ENCODE measurements around the gene CDH20.
A peak's percentile ranks its signal among the peaks of the same experiment; 100 is the strongest.

CDH20 gene

GRCh38 chr18:61420218-61420885 is 87.1 kb downstream of the CDH20 start:
- no peak for DNase-seq

- DNase-seq, result no peak
Observed at GRCh38 chr18:61426492-61427053, 93.3 kb downstream of the CDH20 start.

GRCh38 chr18:61428266-61428665 is 95.0 kb downstream of the CDH20 start:
- DNase-seq, result no peak

GRCh38 chr18:61432590-61432989 is 99.4 kb downstream of the CDH20 start:
- no peak for DNase-seq

- no peak for DNase-seq
Observed at GRCh38 chr18:61435064-61435652, 101.9 kb downstream of the CDH20 start.

GRCh38 chr18:61443081-61443725 is 110.0 kb downstream of the CDH20 start:
- DNase-seq, result no peak

GRCh38 chr18:61448316-61448715 is 115.1 kb downstream of the CDH20 start:
- no peak for DNase-seq

GRCh38 chr18:61459896-61460648 is 126.8 kb downstream of the CDH20 start:
- no peak for DNase-seq

- DNase-seq, result no peak
Observed at GRCh38 chr18:61464551-61465142, 131.4 kb downstream of the CDH20 start.

GRCh38 chr18:61466736-61467135 is 133.5 kb downstream of the CDH20 start:
- DNase-seq, result peak in 22 of 56 donors; percentile 5 to 67 (median 30)

- DNase-seq, result no peak
Observed at GRCh38 chr18:61470031-61470674, 136.9 kb downstream of the CDH20 start.

GRCh38 chr18:61471541-61471940 is 138.3 kb downstream of the CDH20 start:
- no peak for DNase-seq

GRCh38 chr18:61471942-61472341 is 138.7 kb downstream of the CDH20 start:
- DNase-seq, result no peak

GRCh38 chr18:61474341-61474740 is 141.1 kb downstream of the CDH20 start:
- no peak for DNase-seq

- DNase-seq, result no peak
Observed at GRCh38 chr18:61474918-61475317, 141.7 kb downstream of the CDH20 start.

- no peak for DNase-seq
Observed at GRCh38 chr18:61475931-61476330, 142.7 kb downstream of the CDH20 start.

GRCh38 chr18:61489334-61489733 is 156.1 kb downstream of the CDH20 start:
- DNase-seq, result no peak

GRCh38 chr18:61496374-61496773 is 163.1 kb downstream of the CDH20 start:
- no peak for DNase-seq

- DNase-seq, result no peak
Observed at GRCh38 chr18:61497422-61497821, 164.2 kb downstream of the CDH20 start.

GRCh38 chr18:61502472-61502871 is 169.2 kb downstream of the CDH20 start:
- DNase-seq, result peak in 45 of 56 donors; percentile 1 to 82 (median 24)

GRCh38 chr18:61503688-61504087 is 170.5 kb downstream of the CDH20 start:
- DNase-seq, result no peak

All from amygdala (tissue), 56 donors.